ENCODE data around the gene CELF5.
"Not testable (repeated sequence)": the region's sequence is repeated elsewhere in the genome, so short reads cannot be mapped to it uniquely, and the experiment has no call there.

The CELF5 gene

GRCh38 chr19:3295581-3295980 lies 71.1 kb downstream of the CELF5 start:
- DNase-seq, result no peak

DNA sequence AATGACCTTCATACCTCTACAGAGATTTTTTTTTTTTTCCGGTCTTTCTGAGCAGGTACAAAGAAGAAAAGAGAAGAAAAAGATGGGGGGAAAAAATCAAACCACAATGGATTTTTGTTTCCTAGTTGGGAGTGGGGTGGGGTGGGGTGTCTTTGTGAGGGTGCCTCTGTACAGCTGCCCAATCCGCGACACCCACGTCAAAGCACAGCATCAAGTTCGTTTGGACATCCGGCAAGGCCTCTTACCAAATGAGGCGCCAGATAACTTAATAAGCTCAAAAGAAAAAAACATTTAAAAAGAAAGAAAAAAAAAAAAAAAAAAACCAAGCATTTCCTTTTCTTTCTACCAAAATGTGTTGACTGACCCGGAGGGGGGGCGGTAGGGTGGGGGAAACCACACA lies 71.6 kb downstream of the CELF5 start:
- no peak for DNase-seq

DNA sequence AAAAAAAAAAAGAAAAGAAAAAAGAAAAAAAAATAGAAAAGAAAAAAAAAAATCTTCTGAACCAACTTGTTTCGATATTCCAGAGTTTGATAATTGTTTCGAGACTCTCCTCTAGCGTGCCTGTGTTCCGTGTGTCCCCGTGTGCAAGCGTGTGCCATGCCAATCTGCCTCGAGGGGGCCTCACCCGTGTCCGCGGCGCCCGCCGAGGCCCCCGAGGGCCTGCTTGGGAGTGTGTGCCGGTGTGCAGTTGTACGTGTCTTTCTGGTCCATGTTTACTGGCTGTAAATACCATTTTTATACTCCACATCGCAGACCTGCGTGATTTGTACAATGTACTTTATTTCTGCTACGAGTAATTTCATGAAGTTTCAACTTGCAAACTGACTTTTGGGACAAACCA lies 72.0 kb downstream of the CELF5 start:
- no peak for DNase-seq

- DNase-seq, result no peak
These were observed 74.5 kb downstream of the CELF5 start for GRCh38 chr19:3298853-3299449.

DNA sequence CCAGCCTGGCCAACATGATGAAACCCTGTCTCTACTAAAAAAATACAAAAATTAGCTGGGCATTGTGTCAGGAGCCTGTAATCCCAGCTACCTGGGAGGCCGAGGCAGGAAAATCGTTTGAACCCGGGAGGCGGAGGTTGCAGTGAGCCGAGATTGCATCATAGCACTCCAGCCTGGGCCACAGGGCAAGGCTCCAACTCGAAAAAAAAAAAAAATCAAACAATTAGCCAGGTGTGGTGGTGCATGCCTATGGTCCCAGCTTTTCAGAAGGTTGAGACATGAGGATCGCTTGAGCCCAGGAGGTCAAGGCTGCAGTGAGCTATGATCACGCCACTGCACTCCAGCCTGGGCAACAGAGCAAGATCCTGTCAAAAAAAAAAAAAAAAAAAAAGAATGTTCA lies 76.1 kb downstream of the CELF5 start:
- not testable (repeated sequence) for DNase-seq

DNA sequence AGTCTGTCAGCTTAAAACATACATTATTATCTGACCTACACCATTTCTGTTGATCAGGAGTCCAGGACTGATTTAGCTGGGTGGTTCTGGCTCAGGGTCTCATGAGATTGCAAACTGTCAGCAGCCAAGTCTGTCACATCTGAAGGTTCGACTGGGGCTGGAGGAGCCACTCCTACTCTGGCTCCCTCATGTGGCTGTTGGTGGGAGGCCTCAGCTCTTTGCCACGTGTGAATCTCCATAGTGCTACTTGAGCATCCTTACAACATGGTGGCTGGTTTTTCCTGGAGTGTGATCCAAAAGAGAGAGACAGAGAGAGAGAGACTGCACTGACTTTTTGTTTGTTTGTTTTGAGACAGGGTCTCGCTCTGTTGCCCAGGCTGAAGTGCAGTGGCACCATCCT lies 78.3 kb downstream of the CELF5 start:
- no peak for DNase-seq

DNA sequence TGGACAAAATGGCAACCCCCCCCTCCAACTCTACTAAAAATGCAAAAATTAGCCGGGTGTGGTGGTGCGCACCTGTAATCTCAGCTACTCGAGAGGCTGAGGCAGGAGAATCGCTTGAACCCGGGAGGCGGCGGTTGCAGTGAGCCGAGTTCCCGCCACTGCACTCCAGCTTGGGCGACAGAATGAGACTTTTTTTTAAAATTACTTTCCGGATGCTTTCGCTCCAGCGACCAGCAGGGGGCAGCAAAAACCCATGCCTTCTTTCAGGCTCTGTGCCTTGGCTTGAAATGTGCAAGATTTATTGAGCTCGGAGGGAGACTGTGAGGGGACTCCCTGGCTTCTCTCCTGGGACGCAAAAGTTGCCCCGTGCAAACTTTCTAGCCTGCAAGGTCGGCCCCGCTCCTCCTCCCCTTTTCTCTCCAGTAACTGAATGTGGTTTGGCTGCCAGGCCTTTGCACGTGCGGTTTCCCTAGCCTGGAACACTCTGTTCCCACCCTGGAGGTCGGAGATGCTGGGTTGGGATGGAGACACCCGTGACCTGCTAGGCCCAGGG lies 80.5 kb downstream of the CELF5 start:
- peak; percentile 78 for DNase-seq

GRCh38 chr19:3309724-3310123 lies 85.3 kb downstream of the CELF5 start:
- no peak for DNase-seq

DNA sequence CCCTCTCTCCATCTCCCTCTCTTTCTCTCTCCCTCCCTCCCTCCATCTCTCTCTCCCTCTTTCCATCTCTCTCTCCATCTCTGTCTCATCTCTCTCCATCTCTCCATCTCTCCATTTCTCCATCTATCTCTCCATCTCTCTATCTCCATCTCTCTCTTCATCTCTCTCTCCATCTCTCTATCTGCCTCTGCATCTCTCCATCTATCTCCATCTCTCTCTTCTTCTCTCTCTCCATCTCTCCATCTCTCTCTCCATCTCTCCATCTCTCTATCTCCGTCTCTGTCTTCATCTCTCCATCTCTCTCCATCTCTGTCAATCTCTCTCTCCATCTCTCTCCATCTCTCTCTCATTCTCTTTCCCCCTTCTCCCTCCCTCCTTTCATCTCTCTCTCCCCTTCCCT lies 85.8 kb downstream of the CELF5 start:
- DNase-seq, result no peak

GRCh38 chr19:3310711-3311110 lies 86.2 kb downstream of the CELF5 start:
- no peak for DNase-seq

DNA sequence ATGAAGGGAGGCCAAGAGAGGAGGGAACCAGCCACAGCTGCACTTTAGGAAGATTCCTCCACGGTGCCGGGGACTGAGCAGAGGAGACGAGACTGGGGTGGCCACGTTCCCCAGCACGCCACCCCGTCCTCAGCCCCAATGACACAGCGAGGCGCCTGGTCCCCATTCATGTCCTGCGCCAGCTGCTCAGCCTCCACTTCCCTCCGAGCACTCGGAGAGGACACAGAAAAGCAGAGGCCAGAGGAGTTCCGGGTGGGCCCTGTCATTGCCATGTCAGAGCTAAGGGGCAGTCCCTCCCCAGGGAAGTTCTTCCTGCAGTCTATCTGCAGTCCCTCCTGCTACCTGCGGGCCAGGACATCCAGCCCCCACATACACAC lies 88.7 kb downstream of the CELF5 start:
- no peak for DNase-seq

DNA sequence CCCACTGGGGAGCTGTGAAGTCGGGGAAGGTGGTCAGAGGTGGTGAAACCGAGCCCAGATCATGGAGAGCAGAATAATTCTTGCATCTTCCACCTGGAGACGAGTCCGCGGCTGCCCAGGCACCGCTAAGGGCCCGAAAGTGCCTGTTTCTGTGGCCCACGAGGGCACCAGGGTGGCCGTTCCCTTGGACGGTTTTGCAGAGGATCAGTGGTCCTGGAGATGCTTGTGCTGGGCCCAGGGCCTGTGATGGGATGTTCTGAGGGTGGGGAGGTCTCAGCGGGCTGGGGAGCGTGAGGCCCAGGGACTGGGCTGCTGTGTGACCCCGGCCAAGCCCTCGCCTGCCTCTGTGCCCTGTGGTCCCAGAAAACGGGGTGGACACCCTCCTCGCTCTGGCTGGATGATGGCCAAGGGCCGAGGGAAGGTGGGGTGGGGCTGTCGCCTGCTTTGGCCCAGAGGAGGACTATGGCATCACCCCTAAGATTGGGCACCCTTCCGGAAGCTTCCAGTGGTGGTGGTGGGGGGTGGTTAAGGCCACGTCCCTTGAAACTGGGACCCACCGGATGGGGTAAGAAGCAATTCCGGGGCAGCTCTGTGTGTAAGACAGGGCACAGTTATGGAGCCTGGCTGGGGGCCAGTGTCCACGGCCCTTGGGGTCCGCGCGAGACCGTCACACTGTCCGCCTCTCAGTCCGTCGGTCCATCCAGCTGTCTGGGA lies 90.7 kb downstream of the CELF5 start:
- no peak for DNase-seq

DNA sequence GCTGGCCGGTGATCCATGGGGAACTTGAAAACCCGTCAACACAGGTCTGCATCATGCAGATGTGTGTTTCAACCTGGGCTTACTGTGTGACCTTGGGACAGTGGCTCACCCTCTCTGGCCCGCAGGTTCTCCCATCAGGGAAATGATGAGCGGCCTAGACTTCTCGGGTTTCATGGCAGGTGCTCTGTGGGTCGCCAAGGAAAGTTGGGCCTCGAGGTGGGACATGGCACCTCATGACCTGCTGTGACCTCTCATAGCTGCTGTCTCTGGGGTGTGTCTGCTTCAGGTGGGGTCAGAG lies 91.2 kb downstream of the CELF5 start:
- no peak for DNase-seq

GRCh38 chr19:3316132-3316648 lies 91.7 kb downstream of the CELF5 start:
- no peak for DNase-seq

GRCh38 chr19:3316659-3317207 lies 92.3 kb downstream of the CELF5 start:
- DNase-seq, result no peak

DNA sequence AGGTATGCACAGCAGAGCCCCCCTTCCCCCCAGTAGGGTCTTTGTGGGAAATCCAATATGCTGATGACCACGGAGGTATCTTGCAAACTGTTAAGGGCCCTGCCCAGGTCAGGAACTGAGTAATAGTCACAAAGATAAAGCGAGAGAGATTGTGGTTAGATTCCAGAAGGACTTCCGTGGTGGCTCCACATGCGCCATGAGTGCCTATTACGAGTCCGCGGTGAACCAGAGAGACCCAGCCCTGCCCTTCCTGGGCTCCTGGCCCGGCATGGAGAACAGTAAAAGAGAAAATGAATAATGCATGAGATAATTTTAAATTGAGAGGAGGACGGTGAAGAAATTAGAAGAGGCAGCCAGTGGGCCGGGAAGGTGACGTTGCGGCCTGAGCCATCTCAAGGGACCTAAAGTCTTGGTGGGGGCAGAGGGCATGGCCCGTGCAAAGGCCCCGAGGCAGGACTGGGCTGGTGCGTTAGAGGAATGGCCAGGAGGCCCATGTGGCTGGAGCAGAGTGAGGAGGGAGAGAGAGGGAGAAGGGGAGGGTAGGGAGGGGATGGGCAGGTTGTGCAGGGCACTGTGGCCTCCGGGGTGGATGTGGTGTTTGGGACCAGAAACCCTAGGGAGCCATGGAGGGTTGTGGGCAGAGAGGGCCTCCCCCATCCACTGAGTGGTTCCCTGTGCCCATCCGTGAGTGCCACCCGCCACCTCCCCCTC lies 95.3 kb downstream of the CELF5 start:
- no peak for DNase-seq

GRCh38 chr19:3320354-3320670 lies 95.9 kb downstream of the CELF5 start:
- DNase-seq, result no peak

- no peak for DNase-seq
These were observed 96.4 kb downstream of the CELF5 start for GRCh38 chr19:3320853-3321252.

DNA sequence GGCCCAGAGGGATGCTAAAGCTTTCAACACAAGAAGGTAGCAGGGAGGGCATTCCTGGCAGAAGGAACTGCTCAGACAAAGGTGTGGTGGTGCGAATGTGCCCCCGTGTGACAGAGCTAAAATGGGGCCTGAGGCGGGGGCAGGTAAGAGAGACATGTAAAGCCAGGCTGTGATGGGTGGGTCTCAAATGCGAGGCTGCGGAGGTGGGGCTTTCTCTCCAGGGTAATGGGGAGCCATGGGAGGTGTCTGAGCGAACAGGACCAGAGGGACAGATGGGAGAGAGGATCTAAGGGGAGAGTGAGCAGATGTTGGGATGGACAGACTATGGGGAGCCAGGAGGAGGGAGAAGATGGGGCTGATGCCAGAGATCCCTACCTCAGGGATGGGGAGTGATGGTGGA lies 97.2 kb downstream of the CELF5 start:
- no peak for DNase-seq

- DNase-seq, result no peak
These were observed 97.9 kb downstream of the CELF5 start for GRCh38 chr19:3322199-3322978.

DNA sequence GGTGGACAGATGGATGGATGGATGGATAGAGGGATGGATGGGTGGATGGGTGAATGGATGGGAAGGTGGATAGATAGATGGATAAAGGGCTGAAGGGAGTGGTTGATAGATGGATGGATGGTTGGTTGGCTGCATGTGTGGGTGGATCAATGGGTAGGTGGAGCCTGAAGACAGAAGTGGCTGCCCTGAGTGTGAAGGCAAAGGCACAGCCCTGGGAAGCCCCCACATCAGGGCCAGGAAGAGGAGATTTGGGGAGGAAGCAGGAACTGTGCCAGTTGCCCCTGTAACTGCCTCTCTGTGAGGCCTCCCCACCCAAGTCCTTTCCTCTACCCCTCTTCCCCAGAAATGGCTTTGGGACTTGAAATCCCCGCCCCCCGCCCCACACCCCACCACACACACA lies 98.6 kb downstream of the CELF5 start:
- DNase-seq, result no peak

- DNase-seq, result no peak
These were observed 99.2 kb downstream of the CELF5 start for GRCh38 chr19:3323658-3324057.

DNA sequence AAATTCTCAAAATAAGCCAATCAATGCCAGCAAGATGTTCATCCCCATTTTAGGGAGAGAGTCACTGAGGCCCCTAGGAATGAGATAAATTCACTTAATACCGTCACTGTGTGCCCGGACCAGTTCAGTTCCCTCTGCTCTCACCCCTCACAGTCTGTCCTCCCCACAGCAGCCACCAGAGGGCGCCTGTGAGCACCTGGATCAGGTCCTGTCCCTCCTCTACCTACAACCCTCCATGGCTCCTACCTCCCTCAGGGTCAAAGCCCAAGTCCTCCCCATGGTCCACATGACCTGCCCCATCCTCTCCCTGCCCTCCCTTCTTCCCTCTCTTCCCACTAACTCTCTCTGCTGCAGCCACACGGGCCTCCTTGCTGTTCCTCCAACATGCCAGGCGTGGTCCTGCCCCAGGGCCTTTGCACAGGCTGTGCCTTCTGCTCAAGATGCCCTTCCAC lies 100.0 kb downstream of the CELF5 start:
- peak; percentile 72 for DNase-seq

Data from CD4-positive, alpha-beta T cell treated with Interleukin-10 for 1 hour (primary cell).